ENCODE data around the gene CAMKK2. TPM values are rescaled to one million over a fixed set of nuclear protein-coding genes. Genes with fewer than 3 reads are reported as not detected.

CAMKK2 gene
- total RNA-seq, 4 donors from 2014 or later, result 34.1 to 38.4 (median 36.3) TPM

DNA sequence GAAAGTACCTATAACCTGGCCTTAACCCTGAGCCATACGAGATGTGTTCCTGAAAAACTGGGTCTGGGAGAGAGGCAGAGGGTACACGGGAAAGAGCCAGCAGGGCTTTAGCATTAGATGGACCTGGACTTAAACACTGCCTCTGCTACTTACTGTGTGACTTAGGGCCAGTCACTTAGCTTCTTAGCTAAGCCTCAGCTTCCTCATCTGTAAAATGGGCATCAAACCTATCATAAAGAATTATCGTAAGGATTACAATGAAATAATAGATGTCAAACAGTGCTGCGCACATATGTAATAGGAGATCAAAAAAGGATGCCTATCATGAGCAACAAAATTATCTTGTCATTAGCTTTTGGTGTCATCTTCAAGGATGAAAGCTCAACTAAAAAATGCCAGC is 32.1 kb upstream of the CAMKK2 start:
- intact Hi-C loops (cut with DNase I), result no loop called here
- no peak for DNase-seq
- no peak overlapping the region for H3K27ac ChIP-seq
- 93 to 96% methylated on average over 4 of the region's 4 CpGs for WGBS, 2 donors
- TF ChIP-seq, protein P1, sequence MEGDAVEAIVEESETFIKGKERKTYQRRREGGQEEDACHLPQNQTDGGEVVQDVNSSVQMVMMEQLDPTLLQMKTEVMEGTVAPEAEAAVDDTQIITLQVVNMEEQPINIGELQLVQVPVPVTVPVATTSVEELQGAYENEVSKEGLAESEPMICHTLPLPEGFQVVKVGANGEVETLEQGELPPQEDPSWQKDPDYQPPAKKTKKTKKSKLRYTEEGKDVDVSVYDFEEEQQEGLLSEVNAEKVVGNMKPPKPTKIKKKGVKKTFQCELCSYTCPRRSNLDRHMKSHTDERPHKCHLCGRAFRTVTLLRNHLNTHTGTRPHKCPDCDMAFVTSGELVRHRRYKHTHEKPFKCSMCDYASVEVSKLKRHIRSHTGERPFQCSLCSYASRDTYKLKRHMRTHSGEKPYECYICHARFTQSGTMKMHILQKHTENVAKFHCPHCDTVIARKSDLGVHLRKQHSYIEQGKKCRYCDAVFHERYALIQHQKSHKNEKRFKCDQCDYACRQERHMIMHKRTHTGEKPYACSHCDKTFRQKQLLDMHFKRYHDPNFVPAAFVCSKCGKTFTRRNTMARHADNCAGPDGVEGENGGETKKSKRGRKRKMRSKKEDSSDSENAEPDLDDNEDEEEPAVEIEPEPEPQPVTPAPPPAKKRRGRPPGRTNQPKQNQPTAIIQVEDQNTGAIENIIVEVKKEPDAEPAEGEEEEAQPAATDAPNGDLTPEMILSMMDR (IDR thresholded peaks at IDR 0.05), result no peak
- no peak for TF ChIP-seq POLR2A (IDR thresholded peaks at IDR 0.05)
- no peaks in the 10 kb centered on the region for H3K27me3 ChIP-seq
- H3K4me1 ChIP-seq, result no peaks in the 10 kb centered on the region
- H3K9me3 ChIP-seq, result no peaks in the 10 kb centered on the region
- H3K36me3 ChIP-seq, result peaks cover 50 to 64% of the 10 kb centered on the region in 2 donors
- H3K4me3 ChIP-seq (replicated peaks in 1 of 3), result no peak overlapping the region

DNA sequence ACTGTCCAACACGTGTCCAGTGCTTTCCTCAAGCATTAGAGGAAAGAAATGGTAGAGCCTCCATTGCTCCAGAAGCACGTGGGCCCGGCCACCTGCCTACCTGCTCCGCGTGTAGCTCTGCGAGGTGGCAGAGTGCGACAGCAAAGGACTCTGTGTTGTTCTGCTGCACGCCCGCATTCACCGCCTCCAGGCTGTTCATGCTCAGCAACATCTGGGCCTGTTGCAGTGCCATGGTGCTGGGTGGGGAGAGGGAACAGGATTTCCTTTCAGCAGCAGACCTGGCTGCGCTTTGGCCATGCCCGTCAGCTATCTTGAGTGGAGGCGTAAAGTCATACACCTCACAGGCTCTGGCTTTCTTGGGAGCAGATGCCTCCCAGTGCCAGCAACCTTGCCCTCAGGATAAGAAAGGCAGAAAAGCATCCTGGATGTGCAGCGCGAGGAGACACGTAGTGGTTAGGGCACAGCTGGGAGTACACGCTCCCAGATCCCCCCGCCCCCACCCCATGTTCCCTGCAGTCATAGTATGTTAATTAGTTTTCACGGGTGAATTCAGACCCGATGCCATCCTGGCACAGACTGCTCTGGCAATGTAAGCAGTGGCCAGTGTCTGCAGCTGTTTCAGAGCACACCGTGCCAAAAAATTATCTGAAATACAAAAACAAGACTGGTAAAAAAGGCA is 30.6 kb upstream of the CAMKK2 start:
- no peak for DNase-seq
- Histone ChIP-seq H3K27ac (no peak overlapping the region), H3K4me1 (no peaks in the 10 kb centered on the region), H3K9me3 (no peaks in the 10 kb centered on the region), H3K27me3 (no peaks in the 10 kb centered on the region), H3K4me3 (replicated peaks in 1 of 3) (no peak overlapping the region), H3K36me3 (peaks cover 42 to 63% of the 10 kb centered on the region in 2 donors)
- intact Hi-C loops (cut with DNase I), result no loop called here
- TF ChIP-seq, protein P1 (IDR thresholded peaks at IDR 0.05), result no peak
- no peak for TF ChIP-seq POLR2A (IDR thresholded peaks at IDR 0.05)
- WGBS, 2 donors, result 82 to 84% methylated on average over 18 to 19 of the region's 21 CpGs

DNA sequence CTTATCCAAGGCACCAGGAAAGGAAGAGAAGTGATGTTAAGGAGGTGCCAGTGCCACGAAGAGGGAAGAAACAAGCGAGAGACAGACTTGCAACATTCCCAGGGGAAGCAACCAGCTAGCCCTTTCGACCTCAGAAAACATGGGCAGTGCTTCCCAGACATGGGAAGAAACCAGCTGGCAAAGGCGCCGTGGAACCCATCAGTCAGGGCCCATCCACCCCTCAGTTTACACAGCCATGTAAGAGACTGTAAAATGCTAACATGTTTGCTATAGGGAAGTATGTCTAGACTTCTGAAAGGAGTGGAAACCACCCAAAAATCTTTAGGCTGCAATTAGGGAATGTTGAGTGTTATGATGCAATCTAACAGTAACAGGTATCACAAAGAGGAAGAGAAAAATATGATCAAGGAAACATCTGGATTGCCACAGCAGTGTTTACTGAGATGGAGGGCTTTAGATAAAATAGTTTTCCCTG is 29.4 kb upstream of the CAMKK2 start:
- TF ChIP-seq POLR2A (IDR thresholded peaks at IDR 0.05), result no peak
- TF ChIP-seq, protein P1 (IDR thresholded peaks at IDR 0.05), result no peak
- intact Hi-C loops (cut with DNase I), result no loop called here
- no peak for DNase-seq
- H3K36me3 ChIP-seq, result peaks cover 42 to 53% of the 10 kb centered on the region in 2 donors
- H3K9me3 ChIP-seq, result no peaks in the 10 kb centered on the region
- no peaks in the 10 kb centered on the region for H3K4me1 ChIP-seq
- 71 to 87% methylated on average over 5 of the region's 5 CpGs for WGBS, 2 donors
- no peak overlapping the region for H3K27ac ChIP-seq
- no peak overlapping the region for H3K4me3 ChIP-seq (replicated peaks in 1 of 3)
- H3K27me3 ChIP-seq, result no peaks in the 10 kb centered on the region

DNA sequence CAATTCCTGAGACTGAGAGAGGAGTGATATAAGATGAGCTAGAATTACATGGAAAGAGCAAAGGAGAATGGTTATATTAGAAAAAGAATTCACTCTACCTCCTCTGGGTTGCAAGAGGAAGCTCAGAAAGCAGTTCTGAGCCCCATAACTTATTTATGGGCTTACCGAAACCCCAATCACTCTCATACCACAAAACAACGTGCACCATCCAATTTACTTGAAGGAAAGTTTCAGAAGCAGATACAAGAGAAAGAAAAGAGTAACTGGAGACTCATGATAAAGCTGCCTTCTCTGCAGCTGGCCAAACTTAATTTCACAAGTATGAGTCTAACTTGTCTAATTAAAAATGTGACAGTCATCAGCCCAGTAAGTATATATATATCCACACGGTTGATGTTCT is 27.4 kb upstream of the CAMKK2 start:
- 96% methylated on average over 3 of the region's 3 CpGs for WGBS, 2 donors
- peaks cover 26 to 36% of the 10 kb centered on the region in 2 donors for H3K36me3 ChIP-seq

DNA sequence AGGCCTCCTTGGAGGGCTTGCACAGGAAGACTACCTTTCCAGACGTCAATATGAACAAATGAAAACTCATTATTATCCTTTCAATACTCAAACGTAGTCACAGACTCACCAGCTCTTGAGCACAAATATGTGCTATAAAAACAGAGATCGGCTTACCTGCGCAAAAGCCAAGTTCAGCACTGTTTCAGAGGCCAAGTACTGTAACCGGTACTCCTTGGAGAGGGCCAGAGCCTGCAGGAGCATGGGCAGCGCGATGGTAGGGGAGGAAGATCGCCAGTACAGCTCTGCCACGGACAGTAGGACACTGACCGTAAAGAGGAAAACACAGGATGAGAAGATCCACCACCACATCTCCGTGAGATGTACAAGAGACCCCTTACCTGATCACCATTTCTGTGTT is 21.6 kb upstream of the CAMKK2 start:
- peak; percentile 63 to 74 for DNase-seq
- H3K27me3 ChIP-seq, result no peaks in the 10 kb centered on the region
- H3K36me3 ChIP-seq, result peaks cover 0 to under 1% of the 10 kb centered on the region in 2 donors
- WGBS, 2 donors, result 31 to 54% methylated on average over 11 of the region's 11 CpGs
- no peak overlapping the region for H3K4me3 ChIP-seq (replicated peaks in 1 of 3)
- H3K4me1 ChIP-seq, result peaks cover 5 to 11% of the 10 kb centered on the region in 2 donors
- intact Hi-C loops (cut with DNase I), result no loop called here
- peak overlapping the region; percentile 36 to 67 (median 63) for H3K27ac ChIP-seq
- H3K9me3 ChIP-seq, result no peaks in the 10 kb centered on the region
- TF ChIP-seq, protein P1 (IDR thresholded peaks at IDR 0.05), result no peak
- peak in 1 of 2 donors; percentile 19 for TF ChIP-seq POLR2A (IDR thresholded peaks at IDR 0.05)

More for the DNA sequence above, 27.4 kb upstream of the CAMKK2 start:
- Histone ChIP-seq H3K4me3 (replicated peaks in 1 of 3) (no peak overlapping the region), H3K4me1 (no peaks in the 10 kb centered on the region), H3K9me3 (no peaks in the 10 kb centered on the region), H3K27me3 (no peaks in the 10 kb centered on the region), H3K27ac (no peak overlapping the region)
- TF ChIP-seq, protein P1 (IDR thresholded peaks at IDR 0.05), result no peak
- no peak for TF ChIP-seq POLR2A (IDR thresholded peaks at IDR 0.05)
- DNase-seq, result no peak
- intact Hi-C loops (cut with DNase I), result no loop called here

Data from thyroid gland (tissue), 4 donors.